ENCODE data around the gene NEU4.
"Not testable (repeated sequence)": the region's sequence is repeated elsewhere in the genome, so short reads cannot be mapped to it uniquely, and the experiment has no call there.

Gene NEU4

GRCh38 chr2:241775223-241776177 is 33.5 kb upstream of the NEU4 start:
- DNase-seq = peak; percentile 10 to 14

- peak in 1 of 2 experiments; percentile 11 for DNase-seq
Observed at GRCh38 chr2:241776336-241777169, 32.4 kb upstream of the NEU4 start, which contains the start of gene GAL3ST2. Gene GAL3ST2 (plus strand): TSS chr2:241776822. CDS start chr2:241776956, 134 bp downstream.

- DNase-seq = peak in 1 of 2 experiments; percentile 10
Observed at GRCh38 chr2:241777170-241777685, 31.8 kb upstream of the NEU4 start.

DNA sequence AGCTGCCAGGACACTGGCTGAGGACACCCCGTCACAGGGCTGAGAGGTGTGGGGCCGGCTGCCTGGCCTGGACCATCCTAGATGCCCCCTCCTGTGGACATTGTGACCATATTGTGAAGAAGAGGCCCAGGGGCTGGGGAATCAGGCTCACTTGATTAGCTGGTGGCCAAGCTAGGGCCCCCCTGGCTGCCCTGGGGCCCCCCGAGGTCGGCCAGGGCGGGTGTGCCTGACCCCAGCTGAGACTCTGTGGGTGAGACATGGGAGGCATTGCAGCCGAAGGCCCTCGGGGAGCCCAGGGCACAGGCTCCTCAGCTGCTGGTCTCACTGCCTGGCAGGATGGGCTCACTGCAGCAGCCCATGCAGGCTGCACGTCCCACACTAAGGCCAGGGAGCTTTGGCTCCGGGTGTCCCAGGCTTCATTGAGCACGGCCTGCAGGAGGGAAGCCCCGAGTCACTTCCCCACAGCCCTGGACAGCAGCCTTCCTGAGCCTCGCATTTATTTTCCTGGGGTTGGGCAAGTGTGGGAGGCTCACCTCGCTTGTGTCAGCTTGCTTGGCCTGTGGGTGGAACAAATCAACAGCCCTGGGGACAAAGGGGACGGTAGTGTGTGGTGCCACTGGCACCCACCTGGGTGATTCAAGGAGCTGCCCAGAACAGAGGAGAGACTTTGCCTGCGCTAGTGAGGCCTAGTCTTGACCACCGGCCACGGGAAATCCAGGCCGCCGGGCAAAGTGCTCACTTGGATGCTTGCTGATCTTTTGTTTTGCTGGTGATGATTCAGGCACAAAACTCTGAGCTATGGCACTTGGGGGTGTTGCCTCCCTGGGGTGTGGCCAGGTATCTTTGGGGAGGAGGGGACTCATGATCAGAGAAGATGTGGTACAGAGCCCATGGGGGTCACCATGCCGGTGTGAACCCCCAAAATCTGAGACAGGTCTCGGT is 31.0 kb upstream of the NEU4 start:
- peak in 1 of 2 experiments; percentile 17 for DNase-seq

DNA sequence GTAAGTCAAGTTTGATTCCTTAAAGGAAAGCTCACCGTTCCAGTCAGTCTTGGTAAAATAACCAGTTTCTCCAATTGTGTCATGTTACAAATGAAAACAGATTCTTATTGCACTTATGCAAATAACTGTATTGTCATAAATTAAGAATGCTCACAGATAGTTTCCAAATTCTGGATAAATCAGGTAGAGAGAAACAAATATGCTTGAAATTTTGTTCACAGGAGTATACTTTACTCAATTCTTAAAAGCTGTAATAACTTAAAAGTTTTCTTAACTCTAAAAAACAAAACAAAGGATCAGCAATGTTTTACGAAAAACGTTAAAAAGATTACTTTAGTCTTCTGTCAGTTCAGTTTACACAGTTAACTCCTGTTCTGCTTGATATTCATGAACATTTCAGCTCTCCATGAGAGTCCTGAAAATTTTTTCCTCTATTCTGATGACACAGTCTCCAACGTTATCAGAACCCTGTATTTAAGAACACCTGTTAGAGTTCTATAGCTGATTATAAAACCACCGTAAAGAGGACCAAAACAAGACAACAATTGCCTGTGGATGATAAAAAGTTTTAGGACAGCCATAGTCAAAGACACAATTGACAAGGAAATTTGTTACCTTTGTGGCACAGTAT is 27.9 kb upstream of the NEU4 start:
- no peak for DNase-seq

GRCh38 chr2:241782053-241782452 is 26.9 kb upstream of the NEU4 start:
- not testable (repeated sequence) for DNase-seq

GRCh38 chr2:241788135-241788534 is 20.9 kb upstream of the NEU4 start:
- no peak for DNase-seq

GRCh38 chr2:241788572-241788971 is 20.4 kb upstream of the NEU4 start:
- DNase-seq = peak; percentile 49 to 67

DNA sequence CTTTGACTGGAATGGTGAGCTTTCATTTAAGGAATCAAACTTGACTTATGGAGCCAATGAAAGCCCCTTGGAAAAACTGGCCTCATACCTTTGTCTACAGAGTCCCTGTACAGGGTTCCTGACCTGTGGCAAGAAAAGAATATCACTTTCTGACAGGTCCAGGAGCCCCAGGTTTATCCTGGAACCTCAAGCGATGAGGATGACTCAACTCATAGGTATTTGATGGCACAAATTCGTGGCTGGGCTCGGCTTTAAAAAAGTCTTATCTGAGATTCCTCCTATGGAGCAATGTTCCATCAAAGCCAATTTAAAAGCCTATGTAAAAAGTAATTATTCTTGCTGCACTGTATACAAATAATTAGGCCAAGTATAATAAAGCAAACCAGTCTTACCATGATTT is 17.6 kb upstream of the NEU4 start:
- DNase-seq = not testable (repeated sequence)

DNA sequence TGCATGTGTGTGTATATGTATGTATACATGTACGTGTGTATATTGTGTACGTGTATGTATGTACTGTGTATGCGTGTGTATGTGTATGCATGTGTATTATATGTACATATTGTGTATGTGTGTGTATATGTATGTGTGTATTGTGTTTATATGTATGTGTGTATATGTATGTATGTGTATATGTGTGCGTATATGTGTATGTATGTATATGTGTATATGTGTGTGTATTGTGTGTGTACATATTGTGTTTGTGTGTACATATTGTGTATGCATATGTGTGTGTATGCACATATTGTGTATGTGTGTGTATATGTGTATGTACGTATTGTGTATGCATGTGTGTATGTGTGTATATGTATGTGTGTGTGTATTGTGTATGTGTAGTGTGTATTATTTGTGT is 15.6 kb upstream of the NEU4 start:
- no peak for DNase-seq

DNA sequence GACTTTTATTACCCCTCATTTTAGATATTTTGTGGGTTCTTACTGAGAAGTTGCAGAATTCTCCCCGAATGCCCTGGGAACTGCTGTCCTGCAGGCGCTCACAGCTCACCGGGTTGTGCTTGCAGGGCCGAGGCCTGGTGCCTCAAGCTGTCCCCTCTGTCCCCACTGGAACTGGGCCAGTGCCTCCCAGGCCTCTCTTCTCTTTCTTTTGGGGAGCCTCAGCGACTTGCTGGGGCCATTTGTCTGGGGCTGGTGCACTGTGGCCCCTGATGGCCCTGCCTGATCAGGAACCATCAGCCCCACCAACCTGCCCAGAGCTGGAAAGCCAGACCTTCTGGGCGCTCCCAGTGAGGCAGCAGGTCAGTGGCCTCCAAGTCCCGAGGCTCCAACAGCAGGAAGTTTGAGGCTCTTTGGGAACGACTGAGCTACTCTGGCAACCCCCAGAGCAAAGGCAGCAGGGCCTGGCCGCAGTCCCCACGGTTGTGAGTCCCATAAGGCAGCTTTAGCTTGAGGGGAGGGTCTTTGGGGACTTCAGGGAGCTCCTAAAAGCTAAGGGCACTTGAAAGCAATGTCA is 14.7 kb upstream of the NEU4 start:
- DNase-seq = no peak

- no peak for DNase-seq
Observed at GRCh38 chr2:241795021-241795999, 13.7 kb upstream of the NEU4 start.

DNA sequence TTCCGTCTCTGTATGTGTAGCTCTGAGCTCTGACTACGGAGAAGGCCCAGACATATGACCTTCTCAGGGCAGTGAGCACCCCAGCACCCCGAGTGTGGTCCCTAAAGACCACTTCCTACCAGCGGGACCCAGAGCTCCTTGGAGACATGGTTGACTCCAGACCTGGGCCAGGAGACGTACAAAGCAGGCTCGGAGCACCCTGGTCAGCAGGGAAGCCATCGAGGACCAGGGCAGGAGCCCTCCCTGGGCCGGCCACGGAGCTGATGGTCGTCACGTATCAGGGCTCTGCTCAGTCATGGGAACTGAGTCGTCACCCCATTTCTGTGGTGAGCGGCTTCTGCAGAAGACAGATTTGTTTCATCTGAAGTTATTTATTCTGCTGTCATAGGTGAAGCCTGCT is 12.8 kb upstream of the NEU4 start:
- peak in 1 of 2 experiments; percentile 12 for DNase-seq

DNA sequence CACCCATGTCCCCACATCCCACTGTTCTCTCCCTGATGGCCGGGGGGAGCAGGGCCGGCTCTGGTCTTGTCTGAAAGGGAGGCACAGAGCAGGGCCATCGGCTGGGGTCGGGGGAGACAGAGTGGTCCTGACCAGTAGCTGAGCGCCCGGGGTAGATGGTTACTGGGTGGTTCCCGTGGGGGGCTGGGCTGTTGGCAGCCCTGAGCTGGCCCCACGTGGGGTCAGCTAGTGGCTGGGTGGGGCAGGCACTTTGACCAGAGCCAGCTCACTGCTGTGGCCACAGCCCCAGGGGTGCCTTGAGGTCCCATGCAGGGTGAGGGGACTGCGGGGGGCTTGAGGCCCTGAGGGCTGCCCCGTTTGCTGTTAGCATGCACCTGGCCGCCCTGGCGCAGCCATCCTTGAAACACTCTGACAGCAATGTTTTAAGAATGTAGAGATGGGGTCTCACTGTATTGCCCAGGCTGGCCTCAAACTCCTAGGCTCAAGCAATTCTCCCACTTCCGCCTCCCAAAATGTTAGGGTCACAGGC is 12.3 kb upstream of the NEU4 start:
- DNase-seq = peak in 1 of 2 experiments; percentile 14

DNA sequence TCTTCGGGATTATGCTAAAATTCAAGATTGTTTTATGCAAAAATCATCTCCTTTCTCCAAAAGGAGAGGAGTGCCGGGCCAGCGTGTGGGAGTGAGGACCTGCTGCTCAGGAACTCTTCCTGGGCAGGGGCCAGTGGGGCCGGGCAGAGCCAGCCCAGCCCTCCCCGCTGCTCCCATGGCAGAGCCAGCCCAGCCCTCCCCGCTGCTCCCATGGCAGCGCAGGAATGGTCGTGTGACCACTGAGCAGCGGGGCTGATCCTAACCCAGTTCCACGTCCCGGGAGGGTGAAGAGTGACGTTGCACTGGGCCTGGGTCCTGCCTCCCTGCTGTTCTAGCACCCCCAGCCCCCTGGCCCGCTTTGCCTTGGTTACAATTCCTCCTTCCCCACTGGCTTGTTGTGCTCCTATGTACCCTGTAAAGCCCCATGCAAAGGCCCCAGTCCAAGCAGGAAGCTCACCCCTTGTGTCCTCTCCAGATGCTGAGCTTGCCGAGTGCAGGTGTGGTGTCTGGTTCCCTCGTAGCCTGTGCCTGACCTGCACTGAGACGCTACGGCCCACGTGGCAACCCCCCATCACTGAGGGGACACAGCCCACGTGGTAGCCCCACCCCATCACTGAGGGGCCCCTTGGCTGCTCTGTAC is 11.4 kb upstream of the NEU4 start:
- peak in 1 of 2 experiments; percentile 12 for DNase-seq

- DNase-seq = peak in 1 of 2 experiments; percentile 18
Observed at GRCh38 chr2:241798081-241798630, 10.8 kb upstream of the NEU4 start.

DNA sequence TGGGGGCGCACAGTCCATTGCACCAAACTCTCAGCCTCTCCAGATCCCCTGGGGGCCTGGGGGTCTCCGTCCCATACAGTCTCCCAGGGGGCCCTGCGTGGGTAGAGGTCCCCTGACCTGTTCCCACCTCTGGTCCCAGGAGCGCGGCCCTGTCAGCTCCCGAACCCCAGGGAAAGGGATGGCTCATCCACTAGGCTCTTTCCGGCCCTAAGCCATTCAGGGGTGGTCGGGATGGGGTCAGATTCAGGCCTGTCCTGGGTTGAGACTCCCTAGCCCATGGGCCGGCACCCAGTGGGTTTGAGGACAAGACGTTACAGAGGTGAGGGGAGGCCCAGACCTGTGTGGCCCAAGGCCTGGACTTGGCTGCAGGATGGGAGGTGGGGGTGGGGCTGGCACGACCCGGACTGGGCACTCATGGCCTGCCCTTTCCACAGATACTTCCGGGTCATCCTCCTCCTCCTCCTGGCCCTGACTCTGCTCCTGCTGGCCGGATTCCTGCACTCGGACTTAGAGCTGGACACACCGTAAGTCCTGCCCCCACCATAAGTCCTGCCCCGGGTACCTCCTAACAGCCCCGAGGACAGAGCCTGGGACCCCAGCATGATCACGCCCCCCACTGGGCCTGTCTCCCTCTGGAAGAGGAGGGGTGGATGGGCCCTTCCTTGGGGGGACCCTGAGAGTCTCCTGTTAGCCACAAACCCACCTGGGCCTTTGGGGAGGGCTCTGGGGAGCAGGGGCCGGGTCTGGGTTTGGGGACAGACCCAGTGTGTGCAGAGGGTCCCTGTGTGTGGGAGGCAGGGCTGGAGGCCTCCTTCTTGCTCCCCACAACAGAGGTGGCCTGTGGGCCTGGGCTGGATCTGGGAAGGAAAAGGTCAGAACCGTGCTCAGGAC is 10.1 kb upstream of the NEU4 start:
- peak in 1 of 2 experiments; percentile 11 for DNase-seq
